Kidney epithelial cell (primary cell): Measurements from ENCODE around the gene PLXND1. TPM values are rescaled to one million over a fixed set of nuclear protein-coding genes. Genes with fewer than 3 reads are reported as not detected.
"Not testable (repeated sequence)": the region's sequence is repeated elsewhere in the genome, so short reads cannot be mapped to it uniquely, and the experiment has no call there.

Experiments used
- DNase-seq: peaks from one replicate; pipeline ENCODE4 v3.0.0-alpha.2; 2010; ENCODE audit warnings: low read depth
- H3K27me3 ChIP-seq: 2 replicates; pipeline ENCODE4 v1.6.0; 2011; ENCODE audit warnings: low read length; ENCODE audit not compliant: control insufficient read depth, insufficient read depth
- H3K36me3 ChIP-seq: 2 replicates; pipeline ENCODE4 v1.5.1; 2011; ENCODE audit warnings: low read length; ENCODE audit not compliant: control insufficient read depth, insufficient read depth
- H3K4me3 ChIP-seq: 2 replicates; pipeline ENCODE4 v1.5.1; 2011; ENCODE audit warnings: low read depth, mild to moderate bottlenecking, control low read depth, low read length
- CTCF ChIP-seq: IDR thresholded peaks from 2 replicates; pipeline ENCODE4 v1.5.1; 2011; ENCODE audit warnings: mild to moderate bottlenecking, moderate library complexity, low read length, control low read depth, inconsistent platforms; ENCODE audit not compliant: insufficient read depth, poor library complexity, severe bottlenecking
- total RNA-seq: library from RNA; depleted of rRNA; stranded (reverse); fragments of >200 nt; gene quantifications from 2 replicates; pipeline ENCODE4 v1.2.3, GENCODE V29; 2015

Gene PLXND1
- total RNA-seq, 1 donor from 2014 or later: 103 TPM

- no peak for DNase-seq
- no peak overlapping the region for H3K4me3 ChIP-seq
- TF ChIP-seq CTCF: no peak
- H3K27me3 ChIP-seq: no peaks in the 10 kb centered on the region
- H3K36me3 ChIP-seq: no peaks in the 10 kb centered on the region
Measured at GRCh38 chr3:129518038-129518561, 88.4 kb downstream of the PLXND1 start.

GRCh38 chr3:129517516-129517915, 89.0 kb downstream of the PLXND1 start:
- H3K27me3 ChIP-seq: no peaks in the 10 kb centered on the region
- no peak for DNase-seq
- TF ChIP-seq CTCF: no peak

GRCh38 chr3:129515821-129516432, 90.5 kb downstream of the PLXND1 start:
- not testable (repeated sequence) for H3K4me3 ChIP-seq, DNase-seq

More at GRCh38 chr3:129517516-129517915, 89.0 kb downstream of the PLXND1 start:
- H3K4me3 ChIP-seq: no peak overlapping the region
- H3K36me3 ChIP-seq: no peaks in the 10 kb centered on the region

GRCh38 chr3:129515108-129515820, 91.2 kb downstream of the PLXND1 start:
- H3K27me3 ChIP-seq, H3K36me3 ChIP-seq, H3K4me3 ChIP-seq, DNase-seq: not testable (repeated sequence)

More at GRCh38 chr3:129515821-129516432, 90.5 kb downstream of the PLXND1 start:
- not testable (repeated sequence) for H3K36me3 ChIP-seq, H3K27me3 ChIP-seq

- DNase-seq: no peak
- no peak overlapping the region for H3K4me3 ChIP-seq
- no peak for TF ChIP-seq CTCF
- no peaks in the 10 kb centered on the region for H3K36me3 ChIP-seq
- no peaks in the 10 kb centered on the region for H3K27me3 ChIP-seq
Measured at GRCh38 chr3:129514563-129514962, 91.9 kb downstream of the PLXND1 start.

- DNase-seq: no peak
- TF ChIP-seq CTCF: no peak
- H3K36me3 ChIP-seq: no peaks in the 10 kb centered on the region
- no peak overlapping the region for H3K4me3 ChIP-seq
- H3K27me3 ChIP-seq: no peaks in the 10 kb centered on the region
Measured at GRCh38 chr3:129514110-129514509, 92.4 kb downstream of the PLXND1 start.

- no peak for DNase-seq
- H3K36me3 ChIP-seq: no peaks in the 10 kb centered on the region
- H3K27me3 ChIP-seq: no peaks in the 10 kb centered on the region
- TF ChIP-seq CTCF: no peak
- no peak overlapping the region for H3K4me3 ChIP-seq
Measured at GRCh38 chr3:129513705-129514104, 92.8 kb downstream of the PLXND1 start.
